Measurements from ENCODE around the gene DLGAP1.

DNA sequence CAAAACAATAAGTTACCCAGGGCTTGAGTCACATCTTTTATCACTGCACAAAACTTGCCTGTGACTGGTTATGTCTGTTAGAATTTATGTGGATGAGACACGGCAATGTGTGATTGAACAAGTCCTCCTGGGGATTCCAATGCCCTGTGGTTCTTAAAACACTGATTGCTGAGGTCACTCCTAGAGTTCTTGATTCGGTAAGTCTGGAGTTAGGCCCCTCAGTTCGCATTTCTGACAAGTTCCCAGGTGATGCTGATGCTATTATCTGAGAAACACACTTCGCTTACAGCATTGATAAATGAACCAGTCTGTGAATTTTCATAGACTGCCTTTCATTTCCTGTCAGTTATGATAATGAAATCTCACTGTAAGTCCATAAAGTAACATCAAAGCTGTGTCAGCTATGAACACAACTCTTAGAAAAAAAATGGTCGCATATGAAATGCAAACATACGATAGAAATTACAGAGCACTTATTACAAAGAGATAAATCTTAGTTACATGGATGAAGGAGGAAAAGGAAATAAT, 214.0 kb downstream of the DLGAP1 start:
- TF ChIP-seq, protein P1, sequence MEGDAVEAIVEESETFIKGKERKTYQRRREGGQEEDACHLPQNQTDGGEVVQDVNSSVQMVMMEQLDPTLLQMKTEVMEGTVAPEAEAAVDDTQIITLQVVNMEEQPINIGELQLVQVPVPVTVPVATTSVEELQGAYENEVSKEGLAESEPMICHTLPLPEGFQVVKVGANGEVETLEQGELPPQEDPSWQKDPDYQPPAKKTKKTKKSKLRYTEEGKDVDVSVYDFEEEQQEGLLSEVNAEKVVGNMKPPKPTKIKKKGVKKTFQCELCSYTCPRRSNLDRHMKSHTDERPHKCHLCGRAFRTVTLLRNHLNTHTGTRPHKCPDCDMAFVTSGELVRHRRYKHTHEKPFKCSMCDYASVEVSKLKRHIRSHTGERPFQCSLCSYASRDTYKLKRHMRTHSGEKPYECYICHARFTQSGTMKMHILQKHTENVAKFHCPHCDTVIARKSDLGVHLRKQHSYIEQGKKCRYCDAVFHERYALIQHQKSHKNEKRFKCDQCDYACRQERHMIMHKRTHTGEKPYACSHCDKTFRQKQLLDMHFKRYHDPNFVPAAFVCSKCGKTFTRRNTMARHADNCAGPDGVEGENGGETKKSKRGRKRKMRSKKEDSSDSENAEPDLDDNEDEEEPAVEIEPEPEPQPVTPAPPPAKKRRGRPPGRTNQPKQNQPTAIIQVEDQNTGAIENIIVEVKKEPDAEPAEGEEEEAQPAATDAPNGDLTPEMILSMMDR (IDR thresholded peaks at IDR 0.05): no peak
- TF ChIP-seq POLR2AphosphoS5 (IDR thresholded peaks at IDR 0.05; ENCODE audit: insufficient read depth in 1 of 2, low read depth in 1 of 2): no peak
